OCI-LY3 (cell line): Measurements from ENCODE around the gene CATSPER4.

Source experiments
- H2AFZ ChIP-seq: fragments of 200-600, 300-600 bp; shearing (Covaris generic); 2 replicates; pipeline ENCODE4 v1.6.0; 2014; ENCODE audit warnings: antibody characterized with exemption, low read depth, low read length
- H3K27ac ChIP-seq: fragments of 200-600, 300-600 bp; sonication (generic); 2 replicates; pipeline ENCODE4 v1.5.1; 2014; ENCODE audit warnings: mild to moderate bottlenecking, low read length, moderate library complexity, mixed read lengths
- H3K27me3 ChIP-seq: fragments of 200-600, 300-600 bp; sonication (generic); 2 replicates; pipeline ENCODE4 v1.6.1; 2014; ENCODE audit warnings: low read depth, low read length, mixed read lengths
- H3K36me3 ChIP-seq: fragments of 200-600, 300-600 bp; sonication (generic); replicated peaks from 2 replicates; pipeline ENCODE3; 2014; ENCODE audit warnings: low read depth, low read length, mixed read lengths
- H3K4me1 ChIP-seq: fragments of 300-600, 200-600 bp; sonication (generic); 2 replicates; pipeline ENCODE4 v1.6.1; 2014; ENCODE audit warnings: low read length, mixed read lengths
- H3K4me2 ChIP-seq: fragments of 200-600, 300-600 bp; sonication (generic); 2 replicates; pipeline ENCODE4 v1.6.1; 2014; ENCODE audit warnings: low read length, mixed read lengths
- H3K4me3 ChIP-seq: fragments of 300-600, 200-600 bp; sonication (generic); 2 replicates; pipeline ENCODE4 v1.5.1; 2014; ENCODE audit warnings: antibody characterized with exemption, mild to moderate bottlenecking, low read length, moderate library complexity
- H3K79me2 ChIP-seq: fragments of 300-600, 200-600 bp; shearing (Covaris generic); 2 replicates; pipeline ENCODE4 v1.6.1; 2014; ENCODE audit warnings: mild to moderate bottlenecking, low read length, mixed read lengths
- H3K9ac ChIP-seq: fragments of 300-600, 200-600 bp; shearing (Covaris generic); 2 replicates; pipeline ENCODE4 v1.6.0; 2014; ENCODE audit warnings: mild to moderate bottlenecking, low read length, moderate library complexity
- H3K9me3 ChIP-seq: fragments of 200-600, 300-600 bp; shearing (Covaris generic); 2 replicates; pipeline ENCODE4 v1.6.1; 2014; ENCODE audit warnings: low read length, mixed read lengths; ENCODE audit not compliant: insufficient read depth
- H4K20me1 ChIP-seq: fragments of 200-600, 300-600 bp; sonication (generic); 2 replicates; pipeline ENCODE4 v1.6.1; 2016; ENCODE audit warnings: low read length, mixed read lengths; ENCODE audit not compliant: insufficient read depth
- EZH2phosphoT487 ChIP-seq: fragments of 200-600 bp; shearing (Covaris generic); IDR thresholded peaks from 2 replicates; pipeline ENCODE4 v1.6.1; 2018; ENCODE audit warnings: antibody characterized with exemption, mixed run types, low read depth
- TF ChIP-seq, protein P1 (sequence below): fragments of 200-600, 300-600 bp; sonication (generic); IDR thresholded peaks from 2 replicates; pipeline ENCODE4 v1.5.1; 2014; ENCODE audit warnings: antibody characterized with exemption, low read length, low read depth

CATSPER4 gene

DNA sequence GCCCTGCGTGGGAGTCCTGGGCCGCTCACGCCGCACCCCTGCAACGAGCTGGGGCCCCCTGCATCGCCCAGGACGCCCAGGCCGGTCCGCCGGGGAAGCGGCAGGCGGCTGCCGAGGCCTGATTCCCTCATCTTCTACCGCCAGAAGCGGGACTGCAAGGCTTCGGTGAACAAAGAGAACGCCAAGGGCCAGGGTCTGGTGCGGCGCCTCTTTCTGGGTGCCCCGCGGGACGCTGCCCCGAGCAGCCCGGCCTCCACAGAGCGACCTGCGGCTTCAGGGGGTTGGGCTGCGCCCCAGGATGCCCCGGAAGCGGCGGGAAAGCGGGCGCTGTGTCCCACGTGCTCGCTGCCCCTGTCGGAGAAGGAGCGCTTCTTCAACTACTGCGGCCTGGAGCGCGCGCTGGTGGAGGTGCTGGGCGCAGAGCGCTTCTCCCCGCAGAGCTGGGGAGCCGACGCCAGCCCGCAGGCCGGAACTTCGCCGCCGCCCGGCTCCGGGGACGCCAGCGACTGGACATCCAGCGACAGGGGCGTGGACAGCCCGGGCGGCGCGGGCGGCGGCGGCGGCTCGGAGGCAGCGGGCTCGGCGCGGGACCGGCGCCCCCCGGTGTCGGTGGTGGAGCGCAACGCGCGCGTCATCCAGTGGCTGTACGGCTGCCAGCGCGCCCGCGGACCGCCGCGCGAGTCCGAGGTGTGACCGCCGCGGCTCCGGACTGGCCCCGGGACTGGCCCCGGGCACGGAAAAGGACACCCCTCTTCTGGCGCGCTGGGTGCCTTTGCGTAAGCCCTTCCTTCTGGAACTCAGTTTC is 28.8 kb upstream of the CATSPER4 start:
- H3K27me3 ChIP-seq, result no peaks in the 10 kb centered on the region
- no peak overlapping the region for H3K4me3 ChIP-seq
- no peak overlapping the region for H3K4me2 ChIP-seq
- no peaks in the 10 kb centered on the region for H3K36me3 ChIP-seq
- H3K4me1 ChIP-seq, result peaks cover 11% of the 10 kb centered on the region
- TF ChIP-seq EZH2phosphoT487, result no peak
- TF ChIP-seq, protein P1, sequence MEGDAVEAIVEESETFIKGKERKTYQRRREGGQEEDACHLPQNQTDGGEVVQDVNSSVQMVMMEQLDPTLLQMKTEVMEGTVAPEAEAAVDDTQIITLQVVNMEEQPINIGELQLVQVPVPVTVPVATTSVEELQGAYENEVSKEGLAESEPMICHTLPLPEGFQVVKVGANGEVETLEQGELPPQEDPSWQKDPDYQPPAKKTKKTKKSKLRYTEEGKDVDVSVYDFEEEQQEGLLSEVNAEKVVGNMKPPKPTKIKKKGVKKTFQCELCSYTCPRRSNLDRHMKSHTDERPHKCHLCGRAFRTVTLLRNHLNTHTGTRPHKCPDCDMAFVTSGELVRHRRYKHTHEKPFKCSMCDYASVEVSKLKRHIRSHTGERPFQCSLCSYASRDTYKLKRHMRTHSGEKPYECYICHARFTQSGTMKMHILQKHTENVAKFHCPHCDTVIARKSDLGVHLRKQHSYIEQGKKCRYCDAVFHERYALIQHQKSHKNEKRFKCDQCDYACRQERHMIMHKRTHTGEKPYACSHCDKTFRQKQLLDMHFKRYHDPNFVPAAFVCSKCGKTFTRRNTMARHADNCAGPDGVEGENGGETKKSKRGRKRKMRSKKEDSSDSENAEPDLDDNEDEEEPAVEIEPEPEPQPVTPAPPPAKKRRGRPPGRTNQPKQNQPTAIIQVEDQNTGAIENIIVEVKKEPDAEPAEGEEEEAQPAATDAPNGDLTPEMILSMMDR, result no peak
- no peaks in the 10 kb centered on the region for H3K9me3 ChIP-seq
- H3K9ac ChIP-seq, result no peak overlapping the region
- H4K20me1 ChIP-seq, result no peaks in the 10 kb centered on the region
- no peak overlapping the region for H3K27ac ChIP-seq
- no peaks in the 10 kb centered on the region for H3K79me2 ChIP-seq
- no peak overlapping the region for H2AFZ ChIP-seq

DNA sequence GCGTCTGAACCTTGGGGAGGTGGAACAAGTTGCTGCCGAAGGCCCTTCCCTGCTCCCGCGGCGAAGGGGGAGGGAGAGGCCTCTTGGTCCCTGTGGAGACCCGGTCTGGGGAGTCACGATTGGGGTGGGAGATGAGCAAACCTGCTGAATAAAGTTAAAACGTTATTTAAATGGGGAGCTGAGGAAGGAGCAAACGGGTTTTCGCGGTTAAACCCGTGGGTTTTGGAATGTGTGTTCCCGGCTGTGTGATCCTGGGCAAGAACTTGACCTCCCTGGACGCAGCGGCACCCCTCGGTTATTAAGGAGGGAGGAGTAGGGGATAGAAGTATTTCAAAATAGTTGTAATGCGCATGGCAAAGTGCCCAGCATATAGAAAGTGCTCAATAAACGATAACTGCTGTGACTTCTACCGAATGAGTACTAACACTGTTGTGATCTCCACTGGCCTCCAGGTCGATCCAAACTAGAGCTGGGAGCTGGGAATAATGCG is 28.1 kb upstream of the CATSPER4 start:
- Histone ChIP-seq H3K9ac (no peak overlapping the region), H2AFZ (no peak overlapping the region), H4K20me1 (no peaks in the 10 kb centered on the region), H3K36me3 (no peaks in the 10 kb centered on the region), H3K27ac (no peak overlapping the region), H3K27me3 (no peaks in the 10 kb centered on the region), H3K9me3 (no peaks in the 10 kb centered on the region), H3K4me2 (no peak overlapping the region), H3K79me2 (no peaks in the 10 kb centered on the region), H3K4me3 (no peak overlapping the region), H3K4me1 (peaks cover 11% of the 10 kb centered on the region)
- TF ChIP-seq, protein P1, result no peak
- TF ChIP-seq EZH2phosphoT487, result no peak

DNA sequence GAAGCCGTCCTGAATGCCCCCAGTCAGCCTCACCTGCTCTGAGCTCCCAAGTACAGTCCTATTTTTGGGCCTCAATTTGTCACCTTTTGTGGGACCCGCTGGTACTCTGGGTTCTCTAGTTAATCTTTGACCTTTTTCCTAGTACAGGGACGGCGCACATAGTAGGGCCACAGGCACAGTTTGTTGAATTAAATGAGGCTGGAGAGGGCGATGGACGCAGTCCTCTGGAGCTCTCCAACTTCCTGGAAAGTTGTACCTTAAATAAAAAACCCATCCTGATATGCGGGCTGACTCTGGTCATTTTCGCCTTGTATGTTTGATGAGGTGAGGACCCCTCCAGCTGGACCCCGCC is 26.7 kb upstream of the CATSPER4 start:
- peak overlapping the region; percentile 91 for H3K4me2 ChIP-seq
- TF ChIP-seq EZH2phosphoT487, result no peak
- TF ChIP-seq, protein P1, result no peak
- peak overlapping the region; percentile 72 for H3K9ac ChIP-seq
- no peaks in the 10 kb centered on the region for H4K20me1 ChIP-seq
- no peaks in the 10 kb centered on the region for H3K27me3 ChIP-seq
- H3K9me3 ChIP-seq, result no peaks in the 10 kb centered on the region
- no peaks in the 10 kb centered on the region for H3K79me2 ChIP-seq
- no peaks in the 10 kb centered on the region for H3K36me3 ChIP-seq
- no peak overlapping the region for H3K27ac ChIP-seq
- peaks cover 11% of the 10 kb centered on the region for H3K4me1 ChIP-seq
- peak overlapping the region; percentile 97 for H2AFZ ChIP-seq
- H3K4me3 ChIP-seq, result peak overlapping the region; percentile 85

DNA sequence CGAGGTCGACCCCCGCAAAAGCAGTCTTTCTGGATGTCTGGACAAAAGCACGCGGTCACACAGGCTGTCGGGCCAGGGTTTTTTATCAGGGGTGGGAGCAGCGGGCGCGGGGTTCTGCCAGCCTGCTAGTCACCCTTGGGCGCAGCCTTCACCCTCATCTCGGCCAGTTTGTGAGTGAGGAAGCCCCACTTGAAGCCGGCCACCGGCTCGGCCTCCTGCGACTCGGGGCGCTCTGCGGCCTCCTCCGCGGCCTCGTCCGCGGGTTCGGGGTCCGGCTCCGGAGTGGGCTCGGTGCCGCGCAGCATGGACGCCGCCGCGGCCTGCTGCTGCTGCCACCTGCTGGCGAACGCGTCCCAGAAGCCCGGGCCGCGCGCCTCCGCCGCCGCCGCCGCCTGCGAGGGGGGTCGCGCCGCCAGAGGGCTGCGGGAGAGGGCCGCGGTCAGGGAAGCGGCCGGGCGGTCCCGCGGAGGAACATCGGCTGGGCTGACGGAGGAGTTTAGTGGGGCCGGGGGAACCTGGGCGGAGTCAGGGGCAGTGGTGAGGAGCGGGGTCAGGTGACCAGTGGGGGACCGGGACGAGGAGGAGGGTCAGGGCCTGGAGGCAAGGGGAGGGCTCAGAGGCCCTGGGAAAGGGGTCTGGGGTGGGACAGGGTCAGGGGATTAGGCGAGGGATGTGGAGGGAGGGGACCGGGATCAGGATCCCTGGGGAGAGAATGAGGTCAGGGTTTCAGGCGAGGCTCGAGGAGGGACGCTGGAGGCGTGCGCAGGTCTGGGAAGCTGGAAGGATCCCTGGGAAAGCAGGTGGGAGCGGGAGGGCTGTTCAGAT is 26.2 kb upstream of the CATSPER4 start:
- H3K36me3 ChIP-seq, result no peaks in the 10 kb centered on the region
- H3K4me2 ChIP-seq, result peak overlapping the region; percentile 91
- peaks cover 12% of the 10 kb centered on the region for H3K4me1 ChIP-seq
- H4K20me1 ChIP-seq, result no peaks in the 10 kb centered on the region
- H3K27ac ChIP-seq, result no peak overlapping the region
- peak overlapping the region; percentile 97 for H2AFZ ChIP-seq
- H3K79me2 ChIP-seq, result no peaks in the 10 kb centered on the region
- TF ChIP-seq, protein P1, result peak; percentile 49
- TF ChIP-seq EZH2phosphoT487, result no peak
- H3K9ac ChIP-seq, result peak overlapping the region; percentile 72
- peak overlapping the region; percentile 85 for H3K4me3 ChIP-seq
- H3K9me3 ChIP-seq, result no peaks in the 10 kb centered on the region
- no peaks in the 10 kb centered on the region for H3K27me3 ChIP-seq
